Hematopoietic multipotent progenitor cell treated with erythropoietin and hydrocortisone succinate and interleukin-3 and kit ligand, for 15 days (in vitro differentiated cells): ENCODE results near the gene CHD6.

Experiments used
- DNase-seq: peaks from one replicate; pipeline ENCODE4 v3.0.0-alpha.2; 2015; ENCODE audit warnings: low spot score

CHD6 gene

DNA sequence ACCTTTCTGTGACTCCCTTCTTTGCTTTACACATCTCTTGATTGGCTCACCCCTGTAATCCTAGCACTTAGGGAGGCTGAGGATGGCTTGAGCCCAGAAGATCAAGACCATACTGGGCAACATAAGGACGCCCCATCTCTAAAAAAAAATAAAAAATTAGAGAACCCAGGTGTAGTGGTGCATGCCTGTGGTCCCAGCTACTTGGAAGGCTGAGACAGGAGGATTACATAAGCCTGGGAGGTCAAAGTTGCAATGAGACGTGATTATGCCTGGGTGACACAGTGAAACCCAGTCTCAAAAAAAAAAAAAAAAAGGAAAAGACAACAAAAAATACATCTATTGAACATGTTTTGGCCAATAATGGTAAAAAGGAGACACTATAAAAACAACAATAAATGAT is 37.8 kb downstream of the CHD6 start:
- no peak for DNase-seq

DNA sequence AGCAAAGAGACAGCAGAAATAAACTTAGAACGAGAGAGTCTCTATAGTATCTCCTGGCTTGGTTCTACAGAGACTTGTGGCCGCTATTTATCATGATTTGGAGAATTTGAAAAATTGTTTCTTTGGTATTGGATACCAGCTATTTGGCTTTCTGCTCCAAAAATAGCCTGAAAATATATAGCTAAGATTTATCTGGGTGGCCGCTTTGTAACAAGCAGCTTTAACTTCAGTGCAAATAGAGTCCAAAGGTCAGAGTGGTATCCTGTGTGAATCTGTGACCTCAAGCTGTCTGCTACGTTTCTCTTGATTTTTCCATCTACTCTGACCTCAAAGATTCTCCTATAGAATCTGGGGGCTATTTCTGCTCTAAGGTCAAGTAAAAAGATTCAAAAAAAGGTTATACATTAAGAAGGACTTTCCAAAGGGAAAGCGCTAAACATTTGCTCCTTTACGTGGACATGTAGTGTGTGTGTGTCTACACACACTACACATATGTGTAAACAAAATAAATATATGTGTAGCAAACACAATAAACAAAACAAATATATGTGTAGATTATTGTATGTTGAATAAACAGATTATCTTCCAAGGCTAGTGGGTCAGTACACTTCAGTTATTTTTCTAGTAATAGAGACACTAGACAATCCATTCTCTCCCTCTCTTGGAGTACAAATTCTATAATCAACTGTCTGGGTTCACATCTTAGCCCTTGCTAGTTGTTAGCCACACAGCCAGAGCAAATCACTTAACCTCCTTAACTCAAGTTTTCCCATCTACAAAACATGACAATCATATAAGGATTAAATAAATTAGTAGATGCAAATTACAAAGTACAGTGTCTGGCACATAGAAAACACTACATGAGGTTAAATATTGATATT is 40.8 kb downstream of the CHD6 start:
- no peak for DNase-seq

DNA sequence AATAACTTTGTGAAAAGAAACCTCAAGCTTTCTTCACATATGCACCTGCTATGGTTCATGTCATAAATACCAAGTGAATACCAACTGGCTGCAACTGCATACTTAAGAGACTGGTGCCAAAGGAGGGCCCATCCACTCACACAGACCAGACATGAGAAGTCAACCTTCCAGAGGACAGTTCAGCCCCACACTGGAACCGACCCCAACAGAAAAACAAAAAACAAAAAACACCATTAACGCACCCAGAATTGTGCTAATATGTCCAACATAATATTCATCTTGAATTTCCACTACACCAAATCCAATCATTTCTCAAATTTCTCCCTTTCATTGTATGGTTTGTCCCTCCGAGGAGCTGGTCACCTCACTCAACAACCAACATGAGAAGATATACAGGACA is 42.8 kb downstream of the CHD6 start:
- no peak for DNase-seq

DNA sequence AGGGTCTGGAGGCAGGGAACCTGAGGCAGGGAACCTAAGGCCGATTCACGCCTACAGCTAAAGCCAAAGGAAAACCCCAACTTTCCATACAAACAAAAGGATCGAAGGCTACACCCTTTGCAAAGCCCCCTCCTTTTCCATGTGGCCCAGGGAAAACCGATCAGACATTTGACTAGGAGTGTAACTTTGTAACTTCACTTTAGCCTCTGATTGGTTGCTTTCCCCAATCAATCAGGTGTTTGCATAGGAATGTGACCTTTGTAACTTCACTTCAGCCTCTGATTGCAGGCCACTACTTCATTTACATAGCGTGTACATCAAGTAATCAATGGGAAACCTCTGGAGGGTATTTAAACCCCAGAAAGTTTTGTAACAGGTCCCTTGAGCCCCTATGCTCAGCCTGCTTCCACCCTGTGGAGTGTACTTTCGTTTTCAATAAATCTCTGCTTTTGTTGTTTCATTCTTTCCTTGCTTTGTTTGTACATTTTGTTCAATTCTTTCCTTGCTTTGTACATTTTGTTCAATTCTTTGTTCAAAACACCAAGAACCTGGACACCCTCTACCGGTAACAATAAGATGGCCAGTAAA is 43.3 kb downstream of the CHD6 start:
- no peak for DNase-seq

DNA sequence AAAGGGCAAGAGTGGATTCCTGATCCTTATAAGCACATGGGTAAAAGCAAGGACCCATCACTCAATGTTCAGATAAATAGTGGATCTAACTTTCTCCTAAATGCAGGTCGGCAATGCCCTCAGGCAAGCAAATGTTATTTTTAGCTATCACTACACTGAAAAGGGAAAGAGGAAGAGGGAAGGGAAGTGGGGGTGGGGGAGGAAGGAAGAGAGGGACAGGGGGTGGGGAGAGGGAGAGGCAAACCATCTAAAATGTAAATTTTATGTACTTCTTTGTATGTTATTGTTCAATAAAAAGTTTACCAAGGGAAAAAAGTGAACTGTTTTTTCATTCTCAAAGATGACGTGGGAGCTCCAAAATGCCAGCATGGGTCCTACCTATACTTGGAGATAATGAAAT is 44.2 kb downstream of the CHD6 start:
- no peak for DNase-seq

DNA sequence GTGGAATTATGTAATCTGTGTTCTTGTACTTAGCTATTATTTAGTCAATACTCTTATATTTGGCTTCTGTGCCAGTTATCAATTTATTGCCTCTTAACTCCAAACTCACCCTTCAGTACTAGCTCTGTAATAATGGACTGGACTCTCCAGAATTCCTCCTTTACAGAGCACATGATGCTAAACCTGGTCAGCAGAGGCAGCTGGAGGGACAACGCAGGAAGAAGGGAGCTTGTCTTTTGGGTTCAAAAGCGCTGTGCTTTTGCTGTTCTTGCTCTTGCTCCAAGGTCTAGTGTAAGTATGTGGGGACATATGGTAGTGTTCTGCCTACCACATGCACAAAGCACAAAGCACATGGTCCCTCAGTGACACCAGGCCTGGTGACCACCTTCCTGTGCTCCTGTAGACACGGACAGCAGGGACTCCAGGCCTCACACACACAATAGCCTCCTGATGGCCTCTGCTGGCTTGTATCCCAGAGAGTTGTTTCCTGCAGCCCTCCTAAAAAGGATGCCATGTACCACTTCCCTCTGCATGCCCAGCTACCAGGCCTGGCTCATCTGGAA is 46.1 kb downstream of the CHD6 start:
- no peak for DNase-seq

DNA sequence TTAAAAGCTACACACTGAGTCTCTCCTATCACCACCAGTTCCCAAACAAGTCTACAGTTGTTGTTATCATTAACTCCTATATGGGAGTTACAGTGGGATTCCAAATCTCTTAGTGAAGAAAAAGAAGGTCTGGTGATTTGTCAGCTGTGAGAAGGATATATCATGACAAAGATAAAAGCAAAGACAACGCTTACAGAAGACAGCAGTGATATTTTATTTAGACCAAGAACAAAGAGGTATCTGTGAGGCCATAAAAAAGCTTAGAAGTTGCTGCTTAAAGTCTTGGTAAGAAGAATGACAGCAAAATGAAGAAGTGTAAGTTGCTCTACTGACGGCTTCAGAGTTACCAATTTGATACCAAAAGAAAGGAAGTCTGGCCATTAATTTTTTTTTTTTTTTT is 47.2 kb downstream of the CHD6 start:
- no peak for DNase-seq

DNA sequence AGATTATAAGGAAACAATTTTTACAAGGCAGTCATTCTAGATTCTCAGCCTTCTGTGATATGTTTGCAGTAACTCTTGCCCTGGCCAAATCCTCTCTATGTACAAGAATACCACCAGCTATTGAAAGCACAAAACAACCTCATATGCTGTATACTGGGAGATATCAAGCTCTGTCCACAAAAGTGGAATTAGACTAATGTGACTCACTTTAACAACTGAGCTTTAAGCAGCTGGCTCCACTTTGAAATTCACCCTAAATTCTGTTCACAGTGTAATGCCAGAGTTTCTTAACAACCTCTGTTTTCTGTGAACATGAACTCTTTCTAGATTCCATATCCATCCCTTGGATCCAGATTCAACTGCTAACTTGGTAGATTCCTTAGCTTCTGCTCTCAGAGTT is 47.6 kb downstream of the CHD6 start:
- DNase-seq, result no peak

DNA sequence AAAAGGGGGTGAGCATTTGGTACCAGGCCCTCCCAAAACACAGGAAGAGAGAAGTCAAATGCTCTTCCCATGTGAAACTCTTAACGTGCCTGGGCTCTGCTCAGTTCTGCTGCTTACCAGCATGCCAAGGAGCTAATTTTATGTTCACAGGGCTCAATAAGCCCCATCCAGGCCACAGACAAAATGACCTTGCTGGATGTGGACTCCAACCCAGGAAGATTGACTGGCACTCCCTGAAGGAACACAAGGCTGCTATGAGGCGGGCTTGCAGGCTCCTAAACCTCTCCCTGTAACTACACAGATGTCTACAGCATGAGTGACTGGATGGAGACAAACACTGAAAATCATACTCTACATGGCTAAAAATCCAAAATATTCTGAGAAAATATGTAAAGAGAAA is 50.6 kb downstream of the CHD6 start:
- DNase-seq, result no peak

DNA sequence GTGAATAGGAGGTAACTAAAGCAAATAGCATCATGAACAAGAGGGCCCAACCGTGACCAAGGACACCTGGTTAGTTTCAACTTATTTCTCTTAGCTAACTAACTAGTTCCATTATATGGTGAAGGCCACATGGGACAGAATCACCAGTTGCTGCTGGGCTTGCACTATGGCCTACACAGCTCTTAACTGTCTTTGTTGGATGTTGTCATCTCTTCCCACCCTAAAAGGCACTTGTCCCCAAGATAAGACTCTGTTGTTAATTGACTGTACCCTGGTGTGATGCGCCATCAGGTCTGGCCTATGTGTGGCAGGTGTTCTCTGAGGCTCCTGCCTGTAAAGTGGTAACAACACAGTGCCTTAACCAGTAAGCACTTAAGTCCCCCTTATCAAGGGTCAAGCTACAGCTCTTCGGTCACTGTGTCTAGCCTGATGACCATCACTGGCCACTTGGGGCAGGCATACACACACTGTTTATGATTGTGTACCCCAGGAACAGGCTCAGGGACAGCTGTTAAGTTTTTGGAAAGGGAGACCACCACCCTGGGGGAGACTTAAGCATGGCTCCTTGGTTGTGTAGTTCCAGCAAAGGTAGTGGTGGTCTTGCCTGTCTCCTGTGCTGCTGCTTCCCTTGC is 51.2 kb downstream of the CHD6 start:
- DNase-seq, result no peak

DNA sequence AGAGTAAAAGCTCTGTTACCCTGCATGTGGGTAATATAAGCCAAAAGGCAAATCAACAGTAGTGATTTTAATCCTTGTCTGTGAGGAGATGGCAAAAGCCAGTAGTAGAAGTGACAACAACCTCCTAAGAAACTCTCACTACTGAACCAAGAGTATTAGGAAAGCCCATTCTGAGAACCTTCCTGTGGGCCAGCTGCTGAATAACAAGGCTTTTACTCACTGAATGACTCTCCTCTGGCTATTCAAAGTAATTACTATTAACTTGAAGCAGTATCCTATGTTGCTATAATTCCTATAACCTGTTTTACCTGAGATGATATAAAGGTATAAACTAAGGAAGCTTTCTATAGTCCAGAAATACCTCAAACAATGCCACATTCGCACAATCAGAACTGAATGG is 55.1 kb downstream of the CHD6 start:
- no peak for DNase-seq

DNA sequence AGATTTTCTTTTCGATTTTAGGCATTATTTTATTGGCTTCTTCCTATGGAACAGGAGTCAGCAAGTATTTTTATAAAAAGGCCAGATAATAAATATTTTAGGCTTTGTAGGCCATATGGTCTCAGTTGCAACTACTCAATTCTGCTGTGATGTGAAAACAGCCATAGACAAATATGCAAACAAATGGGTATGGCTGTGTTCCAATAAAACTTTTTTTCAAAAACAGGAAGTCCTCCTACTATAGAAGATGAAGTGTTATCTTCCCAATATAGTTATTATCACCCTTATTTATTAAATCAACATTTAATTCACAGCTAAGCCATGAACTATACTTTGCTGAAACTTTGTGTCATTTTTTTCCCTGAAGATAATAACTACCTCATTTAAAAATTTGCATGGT is 57.2 kb downstream of the CHD6 start:
- no peak for DNase-seq

DNA sequence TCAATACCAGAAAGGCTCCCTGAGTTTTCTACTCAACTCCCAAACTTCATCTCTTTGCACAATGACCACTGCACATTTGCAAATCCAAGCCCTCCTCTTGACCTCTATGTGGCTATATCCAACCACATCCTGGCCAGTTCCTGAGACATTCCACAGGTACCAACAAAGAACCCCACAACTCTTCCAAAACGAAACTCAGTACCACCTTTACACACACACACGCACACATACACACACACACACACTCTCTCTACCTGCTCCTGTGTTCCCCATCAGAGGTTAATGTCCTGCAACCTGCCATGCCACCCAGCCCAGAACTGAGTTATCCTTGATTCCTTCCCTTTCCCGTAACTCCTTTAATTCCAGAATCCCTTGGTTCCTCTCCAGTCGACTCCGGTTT is 58.5 kb downstream of the CHD6 start:
- no peak for DNase-seq

DNA sequence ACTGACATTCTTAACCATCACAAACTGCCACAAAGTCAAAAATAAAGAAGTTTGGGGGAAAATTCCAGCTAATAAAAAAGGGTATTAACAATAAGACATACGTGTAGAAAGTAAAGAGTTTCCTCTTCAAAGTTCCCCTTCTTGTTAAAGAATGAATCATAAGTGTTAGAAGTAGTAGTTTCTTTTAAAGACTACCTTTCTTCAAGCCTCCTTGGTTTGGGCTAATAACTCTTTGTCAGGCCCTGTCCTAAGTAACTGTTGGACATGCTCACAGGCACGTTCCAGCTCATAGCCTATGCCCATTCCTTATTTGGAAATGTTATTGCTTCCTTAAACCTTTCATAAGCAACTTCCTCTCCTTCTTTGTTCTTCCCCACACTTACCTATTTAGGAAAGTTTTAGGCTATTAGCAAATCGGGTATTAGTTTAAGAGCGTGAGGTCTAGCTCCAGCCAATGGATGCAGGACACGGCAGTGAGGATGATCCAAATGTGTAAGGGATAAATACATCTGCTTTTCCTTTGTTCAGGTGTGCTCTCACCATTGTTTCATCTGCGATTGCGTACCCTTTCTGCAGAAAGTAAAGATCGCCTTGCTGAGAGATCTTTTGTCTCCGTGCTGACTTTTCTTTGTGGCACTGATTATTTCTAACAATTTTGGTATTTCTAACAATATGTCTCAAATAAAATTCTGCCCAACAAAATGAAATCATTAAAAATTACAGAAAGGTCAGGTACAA is 64.9 kb downstream of the CHD6 start:
- DNase-seq, result no peak

DNA sequence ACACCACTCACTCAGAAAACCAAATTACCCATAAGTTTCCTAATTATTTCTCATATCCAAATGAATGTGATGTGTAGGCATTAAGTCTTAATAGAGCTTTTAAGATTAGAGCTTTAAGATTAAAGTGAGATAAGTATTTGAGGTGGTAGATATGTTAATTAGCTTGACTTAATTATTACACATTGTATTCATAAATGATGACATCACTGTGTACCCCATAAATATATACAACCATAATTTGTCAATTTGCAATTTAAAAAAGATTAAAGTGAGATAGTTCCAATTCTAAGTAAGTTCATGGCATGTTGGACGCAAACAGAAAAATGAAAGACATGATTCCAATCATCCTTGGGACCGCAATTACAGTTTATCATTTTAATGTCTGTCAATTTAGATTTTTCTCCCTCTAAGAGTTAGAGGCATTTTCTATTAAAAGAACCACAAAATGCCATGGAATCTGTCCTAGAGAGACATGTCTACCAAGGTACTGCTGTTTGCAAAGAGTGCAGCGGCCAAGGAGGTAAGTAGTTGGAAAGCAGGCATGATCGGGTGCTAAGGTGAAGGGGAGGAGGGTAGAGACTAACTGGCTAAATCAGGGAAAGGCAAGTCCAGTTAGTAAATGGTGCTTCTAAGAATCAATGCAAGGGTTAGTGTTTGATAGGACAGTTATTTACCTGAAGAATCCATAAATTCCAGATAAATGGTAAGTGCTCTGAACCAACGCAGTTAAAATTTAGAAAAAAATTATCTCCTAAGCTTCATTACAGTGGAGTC is 65.7 kb downstream of the CHD6 start:
- no peak for DNase-seq

DNA sequence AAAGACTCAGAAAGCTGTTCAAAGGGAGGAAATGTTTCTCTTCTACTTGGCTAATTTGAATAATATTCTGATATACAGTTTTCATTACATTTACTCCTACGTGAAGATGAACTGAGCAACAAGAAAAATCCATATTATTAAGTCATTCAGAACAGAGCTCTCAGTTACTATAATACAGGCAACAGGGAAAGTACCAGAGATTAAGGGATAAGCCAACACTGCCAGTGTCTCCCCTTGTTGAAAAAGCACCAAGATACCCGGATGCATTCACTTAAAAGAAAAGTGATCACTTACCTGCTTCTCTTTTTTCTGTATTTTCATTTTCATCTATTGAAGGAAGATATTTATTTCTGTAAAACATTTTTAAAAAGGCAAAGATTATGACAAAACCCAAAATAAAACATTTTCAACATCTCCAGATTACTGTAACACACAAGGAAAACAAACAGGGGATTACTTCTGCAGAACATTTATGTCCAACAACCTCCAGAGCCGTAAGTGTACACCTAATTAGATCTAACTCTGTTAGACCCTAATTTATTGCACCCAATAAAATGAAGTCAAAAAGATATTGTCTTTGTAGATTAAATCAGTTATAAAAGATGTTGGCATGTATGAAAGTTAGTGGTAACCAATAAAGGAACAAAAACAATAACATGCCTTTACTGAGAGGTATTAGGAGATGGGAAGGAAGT is 67.0 kb downstream of the CHD6 start:
- DNase-seq, result no peak

DNA sequence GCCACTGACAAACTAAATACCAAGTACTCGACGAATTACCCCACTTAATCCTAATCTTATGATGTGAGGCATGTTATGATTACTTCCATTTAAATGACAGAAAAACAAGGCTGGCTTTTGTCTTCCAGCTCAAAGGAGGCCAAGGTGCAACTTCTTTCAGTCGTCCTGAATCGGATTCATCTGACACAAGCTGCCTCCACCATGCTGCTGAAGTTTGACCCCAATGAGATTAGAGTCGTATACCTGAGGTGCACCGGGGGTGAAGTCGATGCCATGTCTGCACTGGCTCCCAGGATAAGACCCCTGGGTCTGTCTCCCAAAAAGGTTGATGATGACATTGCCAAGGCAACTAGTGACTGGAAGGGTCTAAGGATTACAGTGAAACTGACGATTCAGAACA is 71.0 kb downstream of the CHD6 start:
- no peak for DNase-seq

DNA sequence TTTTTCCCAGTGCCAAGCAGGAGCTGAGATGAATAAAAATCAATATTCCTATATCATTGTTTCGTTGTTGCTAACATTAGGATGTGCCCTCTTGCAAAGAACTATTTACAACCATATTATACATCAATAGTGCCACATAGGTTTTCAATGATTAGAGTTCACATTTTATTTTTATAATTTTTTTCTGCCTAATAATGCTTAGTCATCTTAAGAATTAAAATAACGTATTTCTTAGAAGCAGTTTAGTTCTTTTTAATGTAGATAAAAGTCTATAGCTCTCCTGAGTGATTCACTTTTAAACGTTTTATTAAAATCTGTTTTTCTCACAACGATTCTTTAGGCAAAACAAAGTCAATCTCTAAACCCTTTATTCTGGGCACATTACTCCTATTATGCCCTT is 71.6 kb downstream of the CHD6 start:
- DNase-seq, result no peak

DNA sequence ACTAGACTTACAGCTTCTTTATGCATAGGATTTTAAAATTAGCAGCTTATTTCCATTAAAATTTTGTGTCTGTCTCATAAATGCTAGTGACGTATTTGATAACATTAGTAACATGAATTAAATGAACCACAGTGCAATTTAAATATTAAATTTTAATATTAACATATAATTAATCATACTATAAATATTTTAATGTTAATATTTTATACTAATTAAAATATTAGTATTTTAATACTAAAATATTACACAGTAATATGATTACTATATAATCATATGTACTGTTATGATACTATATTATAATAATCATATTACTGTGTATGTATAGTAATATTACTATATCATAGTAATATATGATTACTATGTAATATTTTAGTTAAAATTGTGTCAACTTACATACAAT is 73.7 kb downstream of the CHD6 start:
- no peak for DNase-seq

DNA sequence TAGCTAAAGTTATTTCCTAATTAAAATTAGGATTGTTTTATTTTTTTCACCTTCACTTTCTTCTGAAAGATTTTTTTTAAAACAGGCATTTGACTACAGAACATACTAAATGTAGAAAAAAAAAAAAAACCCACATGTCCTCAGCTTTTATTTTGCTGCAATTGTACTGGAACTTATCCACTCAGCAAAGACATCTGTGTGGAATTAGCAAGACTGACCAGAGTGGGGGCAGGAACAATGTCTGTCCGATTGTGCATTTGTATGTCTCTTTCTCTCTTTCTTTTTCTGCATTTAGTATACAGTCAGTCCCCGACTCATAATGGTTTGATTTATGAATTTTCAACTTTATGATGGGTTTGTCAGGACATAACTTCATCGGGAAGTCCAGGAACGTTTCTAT is 77.3 kb downstream of the CHD6 start:
- DNase-seq, result no peak

DNA sequence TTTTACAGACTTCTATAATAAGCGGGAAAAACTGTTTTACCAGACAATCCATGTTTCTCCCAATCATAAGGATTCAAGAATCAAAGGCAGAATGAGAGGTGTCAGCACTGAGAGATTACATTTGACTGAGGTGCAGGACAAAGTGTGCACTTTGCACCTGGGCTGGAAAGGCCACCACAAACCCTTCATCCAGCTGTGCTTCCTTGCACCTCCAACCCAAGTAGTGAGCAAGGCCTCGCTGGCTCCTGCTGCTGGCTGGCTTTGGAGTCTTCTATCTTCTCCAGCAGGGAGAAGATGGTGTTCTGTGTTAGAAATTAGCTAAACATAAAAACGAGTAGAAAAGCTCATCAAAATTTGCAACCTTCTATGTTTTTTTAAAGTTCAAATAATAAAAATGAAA is 77.7 kb downstream of the CHD6 start:
- DNase-seq, result no peak
